ENCODE data around the gene OR10P1.

Gene OR10P1

DNA sequence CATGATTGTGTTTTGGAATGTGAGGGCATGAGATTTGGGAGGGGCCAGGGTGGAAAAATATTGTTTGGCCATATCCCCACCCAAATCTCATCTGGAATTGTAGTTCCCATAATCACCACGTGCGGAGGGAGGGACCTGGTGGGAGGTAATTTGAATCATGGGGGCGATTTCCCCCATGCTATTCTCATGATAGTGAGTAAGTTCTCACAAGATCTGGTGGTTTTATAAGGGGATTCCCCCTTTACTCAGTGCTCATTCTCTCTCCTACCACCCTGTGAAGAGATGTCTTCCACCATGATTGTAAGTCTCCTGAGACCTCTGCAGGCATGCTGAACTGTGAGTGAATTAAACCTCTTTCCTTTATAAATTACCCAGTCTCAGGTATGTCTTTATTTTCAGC lies 15.7 kb downstream of the OR10P1 start:
- no peak for DNase-seq

DNA sequence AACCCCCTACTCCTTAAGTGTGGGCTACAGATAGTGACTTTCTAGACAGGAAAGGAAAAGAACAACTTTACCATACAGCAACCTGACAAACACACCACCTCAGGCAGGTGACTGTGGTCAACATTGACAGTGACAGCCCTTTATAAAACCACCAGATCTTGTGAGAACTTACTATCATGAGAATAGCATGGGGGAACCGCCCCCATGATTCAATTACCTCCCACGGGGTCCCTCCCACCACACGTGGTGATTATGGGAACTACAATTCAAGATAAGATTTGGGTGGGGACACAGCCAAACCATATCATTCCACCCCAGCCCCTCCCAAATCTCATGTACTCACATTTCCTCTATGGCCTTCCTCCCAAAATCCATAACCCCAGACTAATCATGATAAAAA lies 16.3 kb downstream of the OR10P1 start:
- no peak for DNase-seq

DNA sequence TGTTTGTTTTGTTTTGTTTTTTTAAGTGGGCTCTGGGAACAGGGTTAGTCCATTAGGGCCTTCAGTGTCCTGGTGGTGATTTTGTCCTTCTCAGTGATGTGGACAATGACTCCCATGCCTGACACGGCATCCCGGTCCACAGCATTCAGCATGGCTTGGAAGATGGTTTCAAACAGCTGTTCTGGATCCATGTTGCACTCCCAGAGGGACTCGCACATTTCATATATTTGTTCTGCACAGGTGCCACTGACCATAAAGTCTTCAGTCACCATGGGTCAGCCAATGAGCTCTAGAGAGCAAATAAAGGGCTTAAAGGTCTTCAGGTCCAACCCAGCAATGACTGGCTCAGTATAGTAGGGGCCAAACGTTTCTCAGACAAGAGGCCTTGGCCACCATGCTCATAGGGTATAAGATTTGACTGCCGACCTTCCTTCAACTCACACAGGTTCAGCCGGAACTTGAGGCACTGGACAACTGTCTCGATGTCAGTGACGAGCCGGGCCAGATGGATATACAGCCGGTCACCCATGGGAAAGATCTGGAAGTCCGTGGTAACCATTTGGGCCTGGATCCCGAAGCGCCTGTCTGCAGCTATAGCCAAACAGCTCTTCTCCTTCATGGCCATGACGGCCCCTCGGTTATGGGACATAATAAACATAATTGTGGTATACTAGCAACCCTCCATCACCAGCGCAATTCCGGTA lies 18.0 kb downstream of the OR10P1 start:
- DNase-seq: no peak

DNA sequence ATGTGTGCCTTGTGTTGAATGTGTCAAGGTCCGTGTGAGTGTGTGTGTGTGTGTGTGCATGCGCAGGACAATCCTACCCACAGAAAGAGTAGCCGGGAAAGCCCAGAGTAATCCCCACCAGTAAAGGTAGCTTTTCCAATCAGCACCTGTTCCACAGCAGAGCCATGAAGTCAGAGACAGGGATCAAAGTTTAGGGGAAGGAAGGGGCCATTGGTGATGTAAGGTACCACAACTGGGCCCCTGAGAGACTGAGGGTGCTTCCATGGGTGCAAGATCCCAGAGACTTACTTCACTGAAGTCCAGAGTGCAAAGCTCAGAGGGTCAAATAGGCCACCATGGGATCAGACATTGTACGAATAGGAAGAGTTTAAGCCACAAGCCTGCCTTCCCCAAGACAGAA lies 20.5 kb downstream of the OR10P1 start:
- no peak for DNase-seq

DNA sequence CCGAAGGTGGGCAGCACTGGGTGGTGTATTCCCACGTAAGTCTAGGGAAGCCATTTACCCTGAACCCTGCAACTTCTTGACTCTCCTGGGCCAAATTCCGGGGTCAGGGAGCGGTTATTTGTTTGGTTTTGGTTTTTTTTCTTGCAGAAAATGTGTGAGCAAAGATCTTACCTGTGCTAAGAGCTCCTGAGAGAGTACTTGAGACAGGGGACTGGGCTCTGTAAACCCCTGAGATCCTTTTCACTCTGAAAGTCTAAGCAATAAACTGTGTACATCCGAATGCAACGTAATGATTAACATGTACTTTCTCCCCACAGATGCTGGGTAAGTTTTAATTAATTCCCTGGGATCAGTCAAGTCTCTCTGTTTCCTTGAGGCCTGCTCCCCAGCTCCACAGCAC lies 21.5 kb downstream of the OR10P1 start:
- DNase-seq: no peak

DNA sequence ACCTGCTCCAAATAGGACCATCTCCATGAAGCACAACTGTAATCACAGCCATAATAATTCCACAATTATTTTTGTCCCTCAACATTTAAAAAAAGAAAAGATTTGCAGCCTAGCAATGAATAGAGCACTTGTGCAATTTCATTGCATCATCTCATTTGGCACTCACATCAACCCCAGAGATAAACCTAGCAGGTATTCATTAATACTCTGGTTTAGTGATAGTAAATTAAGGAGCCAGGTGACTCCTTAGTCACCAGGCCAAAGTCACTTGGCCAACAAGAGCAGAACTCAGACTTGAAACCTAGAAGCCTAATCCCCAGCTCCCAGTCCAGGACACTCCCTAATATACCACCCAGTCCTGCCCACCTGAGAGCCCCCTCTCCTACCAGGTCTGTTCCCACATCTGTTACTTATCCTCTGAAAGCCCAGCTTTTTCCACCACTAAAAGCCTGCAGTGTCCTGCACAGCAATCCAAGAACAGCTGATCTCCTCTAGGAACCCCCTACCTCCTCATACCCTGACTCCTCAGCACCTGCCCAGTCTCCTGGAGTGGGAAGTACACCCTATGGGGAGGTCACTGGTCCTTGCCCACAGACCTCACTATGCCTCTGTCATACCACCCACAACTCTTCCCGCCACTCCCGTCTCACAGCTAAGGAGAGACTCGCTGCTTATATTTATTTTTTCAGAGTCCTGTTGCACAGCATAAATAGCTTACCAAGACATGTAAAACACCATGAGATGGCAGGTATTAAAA lies 22.1 kb downstream of the OR10P1 start:
- no peak for DNase-seq

DNA sequence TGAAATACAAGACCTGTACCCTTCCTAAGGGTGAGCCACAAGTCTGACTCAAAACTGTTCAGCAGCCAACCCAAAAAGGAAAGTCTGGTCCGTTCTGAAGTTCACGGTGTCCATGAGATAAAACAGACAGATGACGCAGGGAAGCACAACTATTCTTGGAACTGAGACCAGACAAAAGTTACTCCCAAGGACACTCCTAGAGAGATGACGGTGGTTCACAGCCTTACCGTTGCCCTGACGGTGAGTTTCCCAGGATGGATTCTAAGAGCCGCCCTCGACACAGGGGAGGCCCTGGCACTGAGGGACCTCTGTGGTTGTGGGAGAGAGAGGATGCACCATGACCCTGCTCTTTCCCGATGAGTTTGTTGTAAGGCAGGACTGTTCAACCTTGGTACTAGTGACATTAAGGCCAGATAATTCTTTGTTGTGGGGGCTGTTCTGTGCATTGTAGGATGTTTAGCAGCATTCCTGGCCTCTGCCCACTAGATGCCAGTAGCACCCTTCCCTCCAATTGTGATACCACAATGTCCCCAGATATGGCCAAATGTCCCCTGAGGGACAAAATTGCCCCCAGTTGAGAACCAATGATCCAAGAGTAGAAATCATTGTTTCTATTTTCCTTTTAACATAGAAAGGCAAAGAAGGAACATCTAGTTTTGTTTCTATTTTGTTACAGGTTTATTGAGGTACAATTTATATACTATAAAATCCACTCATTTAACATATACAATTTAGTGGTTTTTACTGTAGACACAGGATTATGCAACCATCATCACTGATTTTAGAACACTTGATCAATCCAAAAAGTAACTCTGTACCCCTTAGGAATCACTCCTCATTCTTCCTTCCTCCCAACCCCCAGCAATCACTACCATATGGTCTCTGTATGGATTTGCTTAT lies 23.0 kb downstream of the OR10P1 start:
- no peak for DNase-seq

DNA sequence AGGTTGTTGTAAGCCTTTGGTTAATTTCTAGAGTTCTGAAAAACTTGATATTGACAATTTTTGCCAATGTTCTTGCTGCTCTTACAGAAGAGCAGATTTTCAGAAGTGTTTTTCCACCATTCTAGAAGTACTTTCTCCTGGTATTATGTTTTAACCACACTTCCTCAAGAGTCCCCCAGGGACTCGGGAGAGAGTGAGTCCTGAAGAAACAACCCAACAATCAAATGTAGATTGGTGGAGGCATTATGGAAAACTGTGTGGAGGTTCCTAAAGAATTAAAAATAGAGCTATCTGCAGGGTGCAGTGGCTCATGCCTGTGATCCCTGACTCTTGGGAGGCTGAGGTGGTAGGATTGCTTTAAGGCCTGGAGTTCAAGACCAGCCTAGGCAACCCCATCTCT lies 26.7 kb downstream of the OR10P1 start:
- no peak for DNase-seq

DNA sequence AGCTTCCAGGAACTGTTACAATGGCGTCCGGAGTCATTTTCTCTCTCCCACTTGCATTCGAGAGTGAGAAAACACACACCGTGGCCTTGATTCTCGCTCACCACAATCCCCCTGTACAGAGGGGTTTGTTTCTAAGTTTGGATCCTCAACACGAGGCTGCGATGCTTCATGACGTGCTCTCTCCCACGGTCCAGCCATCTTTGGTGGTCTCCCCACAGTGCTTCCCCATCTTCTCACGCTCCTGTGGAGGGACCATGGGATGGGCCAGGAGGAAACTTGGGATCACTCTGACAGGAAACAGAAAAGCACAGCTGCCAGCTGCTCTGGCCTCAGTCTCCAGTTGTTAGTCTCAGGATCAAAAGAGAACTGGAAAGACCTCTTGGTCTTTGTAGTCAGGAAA lies 28.1 kb downstream of the OR10P1 start:
- DNase-seq: no peak

DNA sequence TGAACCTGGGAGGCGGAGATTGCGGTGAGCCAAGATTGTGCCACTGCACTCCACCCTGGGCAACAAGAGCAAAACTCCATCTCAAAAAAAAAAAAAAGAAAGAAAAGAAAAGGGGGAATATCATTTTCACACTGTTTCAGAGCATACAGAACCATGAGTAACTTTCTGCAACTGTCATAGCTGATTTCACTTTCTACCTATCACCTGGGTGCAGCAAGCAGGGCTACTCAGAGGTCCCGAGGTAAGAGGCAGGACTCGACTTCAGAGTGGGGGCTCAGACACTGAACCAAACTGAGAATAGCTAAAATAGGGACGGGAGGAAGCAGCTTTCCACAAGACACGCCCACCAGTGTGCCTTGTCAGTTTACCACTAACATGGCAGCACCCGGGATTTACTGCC lies 29.8 kb downstream of the OR10P1 start:
- no peak for DNase-seq

DNA sequence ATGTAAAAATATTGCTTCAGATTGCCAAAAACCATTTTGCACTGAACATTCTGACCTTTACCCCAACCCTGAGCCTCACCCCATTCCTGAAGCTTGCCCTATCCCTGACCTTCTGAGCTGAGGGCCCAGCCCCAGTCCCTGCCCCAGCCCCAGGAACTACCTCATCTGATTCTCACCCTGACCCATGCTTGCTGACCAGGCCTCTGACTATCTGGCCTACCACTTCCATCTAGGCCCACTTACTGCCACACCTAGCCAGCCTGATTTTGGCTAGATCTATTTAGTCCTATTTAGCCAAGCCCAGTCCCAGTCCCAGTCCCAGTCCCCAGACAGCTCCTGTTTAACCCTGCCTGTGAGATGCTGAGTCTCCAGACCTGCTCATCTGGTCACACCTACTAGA lies 33.6 kb downstream of the OR10P1 start:
- DNase-seq: no peak

DNA sequence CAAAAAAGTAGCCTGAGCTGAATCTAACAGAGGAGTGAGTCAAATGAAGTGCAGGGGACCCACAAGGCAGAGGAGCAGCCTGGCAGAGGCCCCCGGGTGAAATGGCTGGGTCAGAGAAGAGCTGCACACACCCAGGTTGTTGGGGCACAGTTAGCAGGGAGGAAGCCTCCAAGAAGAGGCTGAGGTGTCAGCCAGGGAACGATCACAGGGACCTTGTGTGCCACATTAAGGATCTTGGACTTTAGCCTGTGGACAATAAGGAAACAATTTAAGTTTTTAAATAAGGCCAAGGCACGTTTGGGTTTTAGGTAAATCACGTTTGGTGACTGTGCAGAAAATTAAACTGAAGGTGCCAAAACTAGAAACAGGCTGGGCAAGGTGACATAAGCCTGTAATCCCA lies 35.1 kb downstream of the OR10P1 start:
- DNase-seq: no peak

DNA sequence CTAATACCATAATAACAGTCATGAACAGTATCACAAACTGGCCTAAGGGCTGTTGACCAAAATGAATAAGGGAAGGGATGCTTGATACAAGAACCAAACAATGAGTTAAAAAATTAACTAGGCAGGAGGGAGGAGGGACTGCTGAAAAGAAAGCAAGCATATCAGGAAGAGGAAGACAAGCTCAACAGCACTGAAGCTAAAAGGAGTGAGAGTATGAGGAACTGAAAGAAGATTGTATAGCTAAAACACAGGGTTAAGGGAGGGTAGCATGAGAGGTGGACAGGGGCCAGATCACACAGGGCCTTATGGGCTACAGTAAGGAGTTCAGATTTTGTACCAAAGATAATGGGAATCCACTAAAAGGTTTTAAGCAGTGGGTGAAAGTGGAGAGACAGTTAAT lies 36.9 kb downstream of the OR10P1 start:
- no peak for DNase-seq

DNA sequence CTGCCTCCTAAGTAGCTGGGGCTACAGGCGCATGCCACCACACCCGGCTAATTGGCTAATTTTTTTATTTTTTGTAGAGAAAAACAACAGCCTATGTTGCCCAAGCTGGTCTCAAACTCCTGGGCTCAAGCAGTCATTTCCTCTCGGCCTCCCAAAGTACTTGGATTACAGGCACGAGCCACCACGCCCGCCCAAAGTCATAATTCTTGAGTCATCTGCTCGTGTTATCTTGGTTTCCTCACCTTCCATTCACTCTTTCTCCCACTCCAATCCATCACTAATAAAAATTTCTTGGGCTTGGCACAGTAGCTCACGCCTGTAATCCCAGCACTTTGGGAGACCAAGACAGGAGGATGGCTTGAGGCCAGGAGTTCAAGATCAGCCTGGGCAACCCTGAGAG lies 39.0 kb downstream of the OR10P1 start:
- no peak for DNase-seq

DNA sequence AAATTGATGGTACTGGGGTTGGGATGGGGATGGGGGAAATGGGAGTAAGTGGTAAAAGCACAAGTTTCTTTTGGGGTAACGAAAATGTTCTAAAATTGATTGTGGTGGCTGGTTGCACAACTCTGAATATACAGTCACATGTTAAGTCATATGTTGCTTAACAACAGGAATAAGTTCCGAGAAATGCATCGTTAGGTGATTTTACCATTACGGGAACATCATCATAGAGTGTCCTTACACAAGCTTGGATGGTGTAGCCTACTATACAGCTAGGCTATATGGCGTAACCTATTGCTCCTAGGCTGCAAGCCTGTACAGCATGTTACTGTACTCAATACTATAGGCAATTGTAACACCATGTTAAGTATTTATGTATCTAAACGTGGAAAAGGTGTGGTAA lies 40.0 kb downstream of the OR10P1 start:
- no peak for DNase-seq

DNA sequence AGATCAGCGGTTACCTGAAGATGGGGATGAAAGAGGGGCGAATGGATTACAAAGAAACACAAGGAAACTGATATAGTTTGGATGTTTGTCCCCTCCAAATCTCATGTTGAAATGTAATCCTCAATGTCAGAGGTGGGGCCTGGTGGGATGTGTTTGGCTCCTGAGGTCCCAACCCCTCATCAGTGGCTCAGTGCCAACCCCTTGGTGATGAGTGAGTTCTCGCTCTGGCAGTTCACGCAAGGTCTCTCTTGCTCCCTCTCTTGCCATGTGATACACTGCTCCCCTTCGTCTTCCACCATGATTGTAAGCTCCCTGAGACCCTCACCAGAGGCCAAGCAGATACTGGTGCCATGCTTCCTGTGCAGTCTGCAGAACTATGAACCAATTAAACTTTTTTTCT lies 43.0 kb downstream of the OR10P1 start:
- DNase-seq: no peak

DNA sequence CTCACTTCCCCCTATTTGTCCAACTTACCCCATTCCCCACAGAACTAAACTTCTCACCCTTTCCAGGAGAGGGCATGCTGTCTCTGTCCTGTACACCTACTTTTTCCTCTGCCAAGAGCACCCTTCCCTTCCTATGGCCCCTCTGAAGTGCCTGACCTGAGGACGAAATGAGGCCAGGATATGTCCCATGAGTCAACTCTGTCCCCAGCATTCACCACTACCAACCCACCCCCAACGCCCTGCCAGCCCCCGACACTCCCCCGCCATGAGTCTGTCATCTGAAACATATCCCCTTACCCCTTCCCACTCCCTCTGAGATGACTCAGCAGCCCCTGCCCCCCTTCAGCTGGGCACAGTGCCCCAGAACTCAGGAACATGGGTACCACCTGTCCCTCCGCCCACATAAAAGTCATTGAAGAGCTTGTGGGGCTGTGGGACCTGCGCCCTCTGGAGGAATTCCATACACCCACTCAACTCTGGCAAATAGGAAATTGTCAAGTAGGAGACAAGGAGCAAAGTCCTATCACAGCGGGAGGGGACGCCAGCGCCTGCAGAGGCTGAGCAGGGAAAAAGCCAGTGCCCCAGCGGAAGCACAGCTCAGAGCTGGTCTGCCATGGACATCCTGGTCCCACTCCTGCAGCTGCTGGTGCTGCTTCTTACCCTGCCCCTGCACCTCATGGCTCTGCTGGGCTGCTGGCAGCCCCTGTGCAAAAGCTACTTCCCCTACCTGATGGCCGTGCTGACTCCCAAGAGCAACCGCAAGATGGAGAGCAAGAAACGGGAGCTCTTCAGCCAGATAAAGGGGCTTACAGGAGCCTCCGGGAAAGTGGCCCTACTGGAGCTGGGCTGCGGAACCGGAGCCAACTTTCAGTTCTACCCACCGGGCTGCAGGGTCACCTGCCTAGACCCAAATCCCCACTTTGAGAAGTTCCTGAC lies 44.7 kb downstream of the OR10P1 start:
- DNase-seq: no peak

DNA sequence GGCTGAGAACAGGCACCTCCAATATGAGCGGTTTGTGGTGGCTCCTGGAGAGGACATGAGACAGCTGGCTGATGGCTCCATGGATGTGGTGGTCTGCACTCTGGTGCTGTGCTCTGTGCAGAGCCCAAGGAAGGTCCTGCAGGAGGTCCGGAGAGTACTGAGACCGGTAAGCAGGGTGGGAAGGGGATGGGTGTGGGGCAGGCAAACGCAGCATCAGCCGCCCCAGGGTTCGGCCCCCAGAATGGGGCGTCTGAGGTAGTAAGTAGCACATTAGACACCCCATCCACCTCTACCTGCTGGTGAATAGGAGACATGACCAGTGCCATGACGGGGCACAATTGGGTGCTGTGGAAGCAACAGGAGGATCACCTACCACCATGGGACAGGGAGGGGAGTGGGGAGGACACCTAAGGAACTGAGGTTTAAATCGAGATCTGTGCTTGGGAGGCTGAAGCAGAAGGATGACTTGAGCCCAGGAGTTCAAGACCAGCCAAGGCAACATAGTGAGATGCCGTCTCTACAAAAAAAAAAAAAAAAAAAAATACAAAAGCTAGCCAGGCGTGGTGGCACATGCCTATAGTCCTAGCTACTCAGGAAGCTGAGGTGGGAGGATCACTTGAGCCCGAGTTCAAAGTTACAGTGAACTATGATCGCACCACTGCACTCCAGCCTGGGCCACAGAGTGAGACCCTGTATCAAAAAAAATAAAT lies 45.5 kb downstream of the OR10P1 start:
- DNase-seq: no peak

DNA sequence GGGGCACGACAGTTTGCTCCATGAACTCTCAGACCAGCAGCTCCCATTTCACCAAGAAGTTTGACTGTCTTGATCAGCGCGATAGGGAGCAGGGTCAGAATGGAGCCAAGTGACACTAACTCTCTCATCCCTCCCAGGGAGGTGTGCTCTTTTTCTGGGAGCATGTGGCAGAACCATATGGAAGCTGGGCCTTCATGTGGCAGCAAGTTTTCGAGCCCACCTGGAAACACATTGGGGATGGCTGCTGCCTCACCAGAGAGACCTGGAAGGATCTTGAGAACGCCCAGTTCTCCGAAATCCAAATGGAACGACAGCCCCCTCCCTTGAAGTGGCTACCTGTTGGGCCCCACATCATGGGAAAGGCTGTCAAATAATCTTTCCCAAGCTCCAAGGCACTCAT lies 47.0 kb downstream of the OR10P1 start:
- DNase-seq: no peak

DNA sequence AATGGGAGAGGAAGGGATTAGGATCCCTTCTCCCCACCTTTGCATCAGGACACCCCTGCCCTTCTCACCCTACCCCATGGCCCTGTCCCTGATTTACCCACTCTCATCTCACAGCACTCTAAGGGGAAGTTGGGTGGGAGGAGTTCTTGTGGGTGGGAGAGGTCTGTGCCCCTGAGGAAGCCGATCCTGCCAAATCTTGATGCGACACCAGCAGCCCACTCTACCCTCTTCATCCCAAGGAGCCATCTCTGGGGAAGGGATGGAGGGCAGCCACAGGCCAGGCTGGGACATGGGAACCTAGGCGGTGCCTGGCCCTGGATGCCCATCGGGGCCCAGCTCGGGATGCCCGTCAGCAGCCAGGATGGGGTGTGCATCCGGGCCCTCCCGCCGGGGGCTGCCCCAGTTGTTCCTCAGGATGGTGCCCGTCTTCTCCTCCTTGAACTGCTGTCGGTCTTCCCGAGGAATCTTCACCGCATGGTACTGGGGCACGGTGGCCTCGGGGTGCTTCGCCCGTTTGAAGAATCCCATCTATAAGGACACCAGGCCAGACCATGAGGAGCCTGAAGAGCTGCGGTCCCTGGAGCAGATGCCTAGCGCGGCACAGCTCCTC lies 48.2 kb downstream of the OR10P1 start:
- no peak for DNase-seq

DNA sequence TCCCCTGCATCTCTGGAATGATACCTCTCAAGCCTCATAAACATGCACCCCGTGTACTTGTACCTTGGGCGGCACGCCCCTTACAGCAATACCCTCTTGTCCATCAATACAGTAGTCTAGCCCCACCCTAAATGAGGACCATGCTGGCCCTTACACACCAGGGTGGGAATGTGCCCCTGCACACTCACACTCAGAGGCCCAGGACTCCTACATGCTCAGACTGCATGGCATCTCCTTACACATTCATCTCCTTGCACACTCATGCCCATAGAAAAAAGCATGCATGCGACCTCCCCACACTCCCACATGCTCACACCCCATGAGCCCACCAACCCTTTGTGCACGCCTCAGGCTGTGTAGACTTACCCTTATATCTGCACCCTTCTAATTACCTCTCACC lies 49.0 kb downstream of the OR10P1 start:
- no peak for DNase-seq
